CD14-positive monocyte (primary cell): ENCODE data around the gene MROH2B. TPM values are rescaled to one million over a fixed set of nuclear protein-coding genes. Genes with fewer than 3 reads are reported as not detected.

Experiments used
- DNase-seq, 3 donors: peaks; one replicate each; pipeline ENCODE4 v3.0.0-alpha.2; 2011 to 2022
- H2AFZ ChIP-seq: 2 replicates; pipeline ENCODE4 v1.6.0; 2012; ENCODE audit warnings: mild to moderate bottlenecking, low read depth, low read length, inconsistent platforms; ENCODE audit not compliant: insufficient read depth, poor library complexity, severe bottlenecking
- H3K27ac ChIP-seq, 2 donors: 1 replicate in 1 of 2; 2 replicates in 1 of 2; pipeline ENCODE4 v1.5.1; 2012 to 2013; ENCODE audit warnings: low read length in 2 of 2, control low read depth in 1 of 2, inconsistent platforms in 1 of 2, low read depth in 1 of 2, mild to moderate bottlenecking in 1 of 2
- H3K27me3 ChIP-seq, 2 donors: one replicate each; pipeline versions ENCODE4 v1.6.0 to v1.6.1; 2011 to 2013; ENCODE audit warnings: low read length in 2 of 2; ENCODE audit not compliant: control insufficient read depth in 2 of 2, insufficient read depth in 2 of 2
- H3K36me3 ChIP-seq, 2 donors: replicated peaks in 1 of 2; 1 replicate in 1 of 2; 2 replicates in 1 of 2; pipeline versions ENCODE4 v1.5.1 to v1.6.1; 2012 to 2013; ENCODE audit warnings: low read length in 2 of 2, control low read depth in 1 of 2, inconsistent platforms in 1 of 2, mild to moderate bottlenecking in 1 of 2; ENCODE audit not compliant: insufficient read depth in 2 of 2, control insufficient read depth in 1 of 2
- H3K4me1 ChIP-seq, 2 donors: 1 replicate in 1 of 2; 2 replicates in 1 of 2; pipeline versions ENCODE4 v1.5.1 to v1.6.1; 2012 to 2013; ENCODE audit warnings: low read length in 2 of 2, control low read depth in 1 of 2, inconsistent platforms in 1 of 2, mild to moderate bottlenecking in 1 of 2, moderate library complexity in 1 of 2; ENCODE audit not compliant: insufficient read depth in 2 of 2, control insufficient read depth in 1 of 2
- H3K4me2 ChIP-seq: replicated peaks from 2 replicates; pipeline ENCODE3; 2012; ENCODE audit warnings: low read length, moderate library complexity, mild to moderate bottlenecking; ENCODE audit not compliant: poor library complexity, severe bottlenecking; ENCODE audit errors: extremely low read depth
- H3K4me3 ChIP-seq, 3 experiments: fragments of 200-600 bp in 1 of 3; sonication (generic) in 1 of 3; replicated peaks in 1 of 3; 1 replicate in 2 of 3; 2 replicates in 1 of 3; pipeline ENCODE4 v1.5.1; 2011 to 2013; ENCODE audit warnings: low read length in 3 of 3, mild to moderate bottlenecking in 3 of 3, control low read depth in 2 of 3, low read depth in 2 of 3, inconsistent platforms in 1 of 3, moderate library complexity in 1 of 3
- H3K79me2 ChIP-seq: 2 replicates; pipeline ENCODE4 v1.6.0; 2012; ENCODE audit warnings: mild to moderate bottlenecking, control low read depth, inconsistent platforms, low read length, moderate library complexity; ENCODE audit not compliant: insufficient read depth
- H3K9ac ChIP-seq: 2 replicates; pipeline ENCODE4 v1.6.0; 2017; ENCODE audit warnings: low read length, mild to moderate bottlenecking; ENCODE audit not compliant: insufficient read depth, poor library complexity, severe bottlenecking
- H3K9me3 ChIP-seq, 2 donors: replicated peaks in 1 of 2; 1 replicate in 1 of 2; 2 replicates in 1 of 2; pipeline versions ENCODE4 v1.5.1 to v1.6.1; 2012 to 2013; ENCODE audit warnings: low read length in 2 of 2, control low read depth in 1 of 2; ENCODE audit not compliant: control insufficient read depth in 1 of 2, insufficient read depth in 1 of 2
- H4K20me1 ChIP-seq: 2 replicates; pipeline ENCODE4 v1.6.0; 2012; ENCODE audit warnings: mild to moderate bottlenecking, low read length, control low read depth, moderate library complexity; ENCODE audit not compliant: insufficient read depth
- H3K27ac Mint-ChIP-seq, 7 donors: one replicate each; pipeline ENCODE4 v1.8.0; 2020; ENCODE audit warnings: mild to moderate bottlenecking in 7 of 7, mixed read lengths in 7 of 7, moderate library complexity in 6 of 7, inconsistent platforms in 2 of 7
- H3K27me3 Mint-ChIP-seq, 3 donors: one replicate each; pipeline ENCODE4 v1.8.0; 2021 to 2022; ENCODE audit warnings: low read depth in 3 of 3, mild to moderate bottlenecking in 3 of 3, mixed read lengths in 3 of 3, moderate library complexity in 3 of 3, inconsistent platforms in 1 of 3
- H3K36me3 Mint-ChIP-seq, 2 donors: one replicate each; pipeline ENCODE4 v1.8.0; 2020; ENCODE audit warnings: mixed read lengths in 2 of 2, inconsistent platforms in 1 of 2, mild to moderate bottlenecking in 1 of 2
- H3K4me1 Mint-ChIP-seq: one replicate; pipeline ENCODE4 v1.8.0; 2020; ENCODE audit warnings: mild to moderate bottlenecking, mixed read lengths
- H3K4me3 Mint-ChIP-seq, 2 donors: one replicate each; pipeline ENCODE4 v1.8.0; 2020; ENCODE audit warnings: mild to moderate bottlenecking in 2 of 2, mixed read lengths in 2 of 2, moderate library complexity in 1 of 2
- H3K9me3 Mint-ChIP-seq, 7 donors: one replicate each; pipeline ENCODE4 v1.8.0; 2020 to 2022; ENCODE audit warnings: mixed read lengths in 7 of 7, mild to moderate bottlenecking in 6 of 7, moderate library complexity in 6 of 7, inconsistent platforms in 2 of 7
- CTCF ChIP-seq: fragments of 200-600 bp; IDR thresholded peaks from one replicate; pipeline ENCODE4 v1.8.0; 2022; ENCODE audit warnings: antibody characterized with exemption, mild to moderate bottlenecking
- WGBS: methylation state at CpG from one replicate; pipeline ENCODE4 v1.1.5; 2013; ENCODE audit warnings: missing lambda C conversion rate; ENCODE audit not compliant: insufficient coverage; 5-methylcytosine and 5-hydroxymethylcytosine counted together
- intact Hi-C, 2 donors: fragments of 100-400 bp; cut with micrococcal nuclease; formaldehyde crosslinking; loops; one replicate each; pipeline versions ENCODE4 v1.15.0 to v1.15.1; 2023
- polyA plus RNA-seq, 3 donors: library from polyadenylated mRNA; depleted of rRNA in 1 of 3; unstranded in 2 of 3; stranded (reverse) in 1 of 3; fragments of 300-500 nt in 2 of 3; fragments of >200 nt in 1 of 3; fragmentation: Illumina TruSeq in 2 of 3; gene quantifications; 1 replicate in 2 of 3; 2 replicates in 1 of 3; pipeline ENCODE4 v1.2.3, GENCODE V29; 2012 to 2021

Gene MROH2B
- polyA plus RNA-seq, 3 donors, result not detected

DNA sequence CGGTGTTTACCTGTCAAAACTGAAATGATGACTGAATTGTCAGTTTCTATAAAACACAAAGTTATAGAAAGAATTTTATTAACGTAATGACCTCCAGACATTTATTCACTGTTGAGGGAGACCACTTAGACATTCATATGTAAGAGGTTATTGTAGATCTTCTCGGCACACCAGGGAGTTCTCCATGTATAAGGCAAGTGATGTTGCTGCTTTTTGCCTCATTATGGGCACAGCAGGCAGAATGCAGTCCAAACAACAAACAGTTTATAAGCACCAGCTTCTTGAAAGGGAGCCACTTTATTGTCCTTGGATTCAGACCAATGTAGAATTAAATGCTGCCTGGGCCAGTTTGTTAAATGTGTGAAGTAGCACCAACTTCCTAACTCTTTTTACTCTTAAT lies 95.1 kb downstream of the MROH2B start:
- H3K36me3 ChIP-seq, result no peaks in the 10 kb centered on the region
- H3K9me3 Mint-ChIP-seq, result peaks cover 0 to 7% (median 1%) of the 10 kb centered on the region in 7 donors
- no peak overlapping the region for H2AFZ ChIP-seq
- no CpG with 5 or more reads among the region's 3 CpGs for WGBS
- no peak overlapping the region for H3K4me3 ChIP-seq
- H3K36me3 Mint-ChIP-seq, result no peaks in the 10 kb centered on the region
- intact Hi-C loops, result no loop called here
- H3K4me3 Mint-ChIP-seq, result no peak overlapping the region
- H4K20me1 ChIP-seq, result no peaks in the 10 kb centered on the region
- no peak for TF ChIP-seq CTCF
- no peaks in the 10 kb centered on the region for H3K79me2 ChIP-seq
- no peaks in the 10 kb centered on the region for H3K4me1 ChIP-seq
- DNase-seq, result no peak
- no peaks in the 10 kb centered on the region for H3K27me3 ChIP-seq
- H3K9ac ChIP-seq, result no peak overlapping the region
- H3K9me3 ChIP-seq, result no peaks in the 10 kb centered on the region
- H3K4me1 Mint-ChIP-seq, result no peaks in the 10 kb centered on the region
- H3K27ac ChIP-seq, result no peak overlapping the region
- no peak overlapping the region for H3K4me2 ChIP-seq
- no peak overlapping the region for H3K27ac Mint-ChIP-seq
- H3K27me3 Mint-ChIP-seq, result peaks cover 0 to 3% (median 0%) of the 10 kb centered on the region in 3 donors

DNA sequence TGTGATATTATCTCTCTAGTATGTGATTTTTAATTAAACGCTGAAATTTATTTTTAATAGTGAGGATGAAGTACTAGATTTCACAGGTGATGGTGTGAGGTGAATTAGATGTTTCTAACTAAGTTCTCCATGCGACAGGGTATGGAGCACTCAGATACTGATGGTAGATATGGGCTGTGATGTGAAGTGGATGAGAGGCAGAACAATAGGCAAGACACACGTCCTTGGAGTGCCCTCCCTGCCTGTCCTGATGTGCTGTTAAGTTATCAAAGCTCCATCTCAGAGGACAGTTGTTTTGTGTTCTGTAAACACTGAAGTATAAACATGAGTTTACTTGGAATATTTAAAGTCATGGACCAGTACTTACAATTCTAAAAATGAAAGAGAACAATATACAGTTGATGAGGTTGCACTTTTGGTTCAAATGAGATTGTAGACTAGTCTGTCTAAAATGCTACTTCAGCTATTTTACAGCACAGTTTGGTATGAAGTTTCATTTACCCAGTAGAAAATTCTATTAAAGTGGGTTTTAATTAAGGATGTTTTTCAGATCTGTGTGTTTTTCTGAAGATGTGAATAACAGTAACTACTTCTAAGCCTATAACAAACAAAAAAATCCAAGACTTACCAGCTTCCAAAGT lies 97.7 kb downstream of the MROH2B start:
- no peaks in the 10 kb centered on the region for H3K4me1 Mint-ChIP-seq
- intact Hi-C loops, result no loop called here
- no peaks in the 10 kb centered on the region for H3K27me3 ChIP-seq
- H3K79me2 ChIP-seq, result no peaks in the 10 kb centered on the region
- no peak overlapping the region for H3K9ac ChIP-seq
- no peak for DNase-seq
- no peaks in the 10 kb centered on the region for H3K36me3 Mint-ChIP-seq
- no peaks in the 10 kb centered on the region for H3K4me1 ChIP-seq
- no peak overlapping the region for H2AFZ ChIP-seq
- no peaks in the 10 kb centered on the region for H4K20me1 ChIP-seq
- no peak overlapping the region for H3K4me2 ChIP-seq
- H3K4me3 Mint-ChIP-seq, result no peak overlapping the region
- no peak overlapping the region for H3K27ac Mint-ChIP-seq
- WGBS, result 75% methylated on average over 2 of the region's 3 CpGs
- H3K4me3 ChIP-seq, result no peak overlapping the region
- TF ChIP-seq CTCF, result no peak
- H3K9me3 ChIP-seq, result no peaks in the 10 kb centered on the region
- H3K27ac ChIP-seq, result no peak overlapping the region
- H3K36me3 ChIP-seq, result no peaks in the 10 kb centered on the region
- peaks cover 0 to 7% (median 2%) of the 10 kb centered on the region in 7 donors for H3K9me3 Mint-ChIP-seq
- peaks cover 0 to 3% (median 0%) of the 10 kb centered on the region in 3 donors for H3K27me3 Mint-ChIP-seq
